GM12878 (cell line): ENCODE data around the gene ABHD14A. TPM values are rescaled to one million over a fixed set of nuclear protein-coding genes. Genes with fewer than 3 reads are reported as not detected.

Experiments used
- ATAC-seq: fragments of 200-7000 bp; cut with Tn5 transposase; 3 replicates; pipeline ENCODE4 v1.9.1; 2020; ENCODE audit warnings: mild to moderate bottlenecking, moderate library complexity
- BruUV-seq: library from RNA; stranded (reverse); fragments of 400-500 nt; replicated peaks from 2 replicates; lab custom pipeline; 2021; lab: Mats Ljungman, UMichigan
- CTCF ChIA-PET: fragments of 300-600 bp; sonication (Branson Sonifier 250); formaldehyde crosslinking; extraction: SDS; loops from one replicate; lab custom pipeline; 2021; ENCODE audit warnings: inconsistent platforms; lab: Yijun Ruan, JAX
- POLR2A ChIA-PET: fragments of 350-600 bp; formaldehyde crosslinking; extraction: SDS; loops from one replicate; lab custom pipeline; 2021; ENCODE audit warnings: inconsistent platforms; lab: Charles Lee
- RAD21 ChIA-PET: fragments of 300-600 bp; sonication (Branson Sonifier 250); formaldehyde crosslinking; loops from one replicate; lab custom pipeline; 2023; ENCODE audit warnings: antibody characterized with exemption; ENCODE audit not compliant: unreplicated experiment; lab: Charles Lee
- SMC1A ChIA-PET: fragments of 300-600 bp; sonication (Branson Sonifier 250); formaldehyde crosslinking; loops from one replicate; lab custom pipeline; 2023; ENCODE audit not compliant: unreplicated experiment, uncharacterized antibody; lab: Charles Lee
- DNase-seq: peaks from one replicate; pipeline ENCODE4 v3.0.0-alpha.2; 2011; ENCODE audit warnings: low read depth, low spot score
- FAIRE-seq: peaks from 3 replicates; lab custom pipeline; 2011; peaks lifted over from hg19 to GRCh38; lab: Jason Lieb, UNC
- H2AFZ ChIP-seq: 2 replicates; pipeline ENCODE4 v1.6.0; 2011; ENCODE audit warnings: low read depth, low read length, control low read depth; ENCODE audit not compliant: control insufficient read depth
- H3K27ac ChIP-seq: 2 replicates; pipeline ENCODE4 v1.5.1; 2011; ENCODE audit warnings: control low read depth; ENCODE audit not compliant: control insufficient read depth, insufficient read depth
- H3K27me3 ChIP-seq, 2 experiments: replicated peaks in 1 of 2; 2 replicates each; pipeline versions ENCODE4 v1.6.0 to v1.6.1; 2011; ENCODE audit warnings: low read length in 1 of 2; ENCODE audit not compliant: control insufficient read depth in 2 of 2, insufficient read depth in 2 of 2
- H3K36me3 ChIP-seq, 2 experiments: 2 replicates each; pipeline ENCODE4 v1.5.1; 2011; ENCODE audit warnings: low read length in 1 of 2; ENCODE audit not compliant: control insufficient read depth in 2 of 2, insufficient read depth in 2 of 2
- H3K4me1 ChIP-seq: 2 replicates; pipeline ENCODE4 v1.6.1; 2011; ENCODE audit warnings: mild to moderate bottlenecking, low read length, moderate library complexity, mixed read lengths; ENCODE audit not compliant: control insufficient read depth, insufficient read depth
- H3K4me2 ChIP-seq: 2 replicates; pipeline ENCODE4 v1.6.0; 2011; ENCODE audit warnings: control low read depth; ENCODE audit not compliant: control insufficient read depth, insufficient read depth
- H3K4me3 ChIP-seq: fragments of 200-600 bp; sonication (generic); 2 replicates; pipeline ENCODE4 v1.5.1; 2016
- H3K79me2 ChIP-seq: 2 replicates; pipeline ENCODE4 v1.6.0; 2011; ENCODE audit warnings: low read length; ENCODE audit not compliant: control insufficient read depth, insufficient read depth
- H3K9ac ChIP-seq: 2 replicates; pipeline ENCODE4 v1.8.0; 2011; ENCODE audit warnings: low read length, control low read depth, mixed read lengths; ENCODE audit not compliant: control insufficient read depth, insufficient read depth
- H3K9me3 ChIP-seq: replicated peaks from 3 replicates; pipeline ENCODE4 v1.5.1; 2011; ENCODE audit warnings: mild to moderate bottlenecking, low read length; ENCODE audit not compliant: control insufficient read depth, insufficient read depth
- H4K20me1 ChIP-seq: 2 replicates; pipeline ENCODE4 v1.6.0; 2011; ENCODE audit not compliant: control insufficient read depth, insufficient read depth
- CEBPB ChIP-seq, 2 experiments: fragments of 150-350 bp in 1 of 2; IDR thresholded peaks; 2 replicates each; pipeline ENCODE4 v1.6.1; 2012 to 2014; ENCODE audit warnings: low read depth in 2 of 2, low read length in 2 of 2, borderline replicate concordance in 1 of 2, inconsistent platforms in 1 of 2
- GABPA ChIP-seq: IDR thresholded peaks from 2 replicates; pipeline ENCODE4 v1.6.1; 2014; ENCODE audit warnings: antibody characterized with exemption, low read depth, mild to moderate bottlenecking, inconsistent platforms
- HDAC2 ChIP-seq: fragments of 200-600 bp; sonication (generic); IDR thresholded peaks from 2 replicates; pipeline ENCODE4 v1.6.1; 2017
- HDGF ChIP-seq: fragments of 450-650 bp; IDR thresholded peaks from 2 replicates; pipeline ENCODE4 v1.6.1; 2016; ENCODE audit warnings: antibody characterized with exemption
- JUND ChIP-seq: IDR thresholded peaks from 2 replicates; pipeline ENCODE4 v1.6.1; 2012; ENCODE audit warnings: low read depth, mild to moderate bottlenecking, low read length, improper control_type of control experiment, moderate library complexity
- LARP7 ChIP-seq: fragments of 450-650 bp; IDR thresholded peaks from 2 replicates; pipeline ENCODE4 v1.6.1; 2017; ENCODE audit warnings: mild to moderate bottlenecking
- MTA2 ChIP-seq: fragments of 450-650 bp; IDR thresholded peaks from 2 replicates; pipeline ENCODE4 v1.6.1; 2016; ENCODE audit warnings: low read depth, mild to moderate bottlenecking, moderate library complexity
- PBX3 ChIP-seq: IDR thresholded peaks from 2 replicates; pipeline ENCODE4 v1.6.1; 2011; ENCODE audit warnings: mild to moderate bottlenecking, low read depth, low read length, moderate library complexity; ENCODE audit not compliant: insufficient replicate concordance
- POU2F2 ChIP-seq: IDR thresholded peaks from 3 replicates; pipeline ENCODE4 v1.6.1; 2011; ENCODE audit warnings: low read depth, mild to moderate bottlenecking, low read length, borderline replicate concordance
- SRF ChIP-seq, 2 experiments: IDR thresholded peaks; 2 replicates each; pipeline ENCODE4 v1.6.1; 2011; ENCODE audit warnings: low read depth in 2 of 2, low read length in 2 of 2, mild to moderate bottlenecking in 1 of 2, moderate library complexity in 1 of 2
- WRNIP1 ChIP-seq: IDR thresholded peaks from 2 replicates; pipeline ENCODE4 v1.6.1; 2011; ENCODE audit warnings: low read depth, low read length, improper control_type of control experiment, borderline replicate concordance
- ZNF207 ChIP-seq: fragments of 450-650 bp; IDR thresholded peaks from 2 replicates; pipeline ENCODE4 v1.6.1; 2014; ENCODE audit warnings: antibody characterized with exemption, mild to moderate bottlenecking, borderline replicate concordance
- WGBS: methylation state at CpG from one replicate; pipeline ENCODE4 v1.1.6; 2016; ENCODE audit warnings: low lambda C conversion rate; ENCODE audit not compliant: insufficient replicate concordance, insufficient coverage; ENCODE audit errors: missing lambda C conversion rate; 5-methylcytosine and 5-hydroxymethylcytosine counted together
- in situ Hi-C: fragments of 300-500 bp; cut with MboI; formaldehyde crosslinking; loops from 9 replicates; pipeline ENCODE4 v1.14.3; 2018; ENCODE audit warnings: mixed read lengths
- intact Hi-C: fragments of 100-400 bp; cut with micrococcal nuclease; formaldehyde crosslinking; loops from one replicate; pipeline ENCODE4 v1.14.2; 2022; ENCODE audit not compliant: unreplicated experiment
- polyA plus RNA-seq, 11 experiments: library from polyadenylated mRNA; depleted of rRNA in 4 of 11; unstranded in 6 of 11; stranded (reverse) in 5 of 11; fragments of >200 nt; fragmentation: Nextera tagmentation in 4 of 11; fragmentation: Illumina TruSeq in 1 of 11; extraction: Ambion mirVana in 4 of 11; extraction: Trizol in 1 of 11; gene quantifications; 1 replicate in 1 of 11; 2 replicates in 10 of 11; pipeline versions ENCODE4 v1.2.1 to v1.2.3, GENCODE V29; 2011 to 2016; ENCODE audit warnings: inconsistent platforms in 2 of 11, missing spikeins in 2 of 11, low read depth in 1 of 11
- total RNA-seq, 4 experiments: library from RNA; depleted of rRNA in 3 of 4; stranded (reverse); fragments of >200 nt in 3 of 4; fragmentation: Illumina TruSeq in 1 of 4; extraction: Trizol in 1 of 4; gene quantifications; 2 replicates each; pipeline versions ENCODE4 v1.2.1 to v1.2.3, GENCODE V29; 2013 to 2021
- TF ChIP-seq, protein P1 (sequence below): fragments of 450-650 bp; IDR thresholded peaks from 2 replicates; pipeline ENCODE4 v1.6.1; 2016; ENCODE audit warnings: mild to moderate bottlenecking

ABHD14A gene
- total and polyA plus RNA-seq, 10 of the 15 experiments (the other 5 are each of a cell fraction or from before 2014, with no cell fraction given) = 1.2 to 27.0 (median 7.9) TPM

- H3K36me3 ChIP-seq = no peaks in the 10 kb centered on the region
- ATAC-seq (peak; percentile 72), DNase-seq (no peak), FAIRE-seq (no peak)
- no peak for TF ChIP-seq JUND
- TF ChIP-seq SRF (IDR thresholded peaks at IDR 0.05; ENCODE audit: low read depth in 2 of 2, low read length in 2 of 2) = no peak
- peak; percentile 28; the same call in 1 of the 2 replicates for TF ChIP-seq LARP7
- 0 out of 2 replicates have a peak, but pooled peaks have one; percentile 33 for TF ChIP-seq HDGF
- intact Hi-C loops (no loop called here), in situ Hi-C loops (no loop called here)
- no peaks in the 10 kb centered on the region for H4K20me1 ChIP-seq
- peak overlapping the region; percentile 22 for H2AFZ ChIP-seq
- ChIA-PET POLR2A (interaction anchor here (1.0 kb wide), 1 partner anchor 69 kb away, joined by 3 read pairs; no protein-coding TSS in a partner anchor), SMC1A (no interaction called here), RAD21 (no interaction called here), CTCF (interaction anchor here (1.2 kb wide), 1 partner anchor 25 kb away, joined by 4 read pairs; the partner anchor contains the start of genes PARP3 and RRP9)
- peak overlapping the region; percentile 3; the same call in 1 of the 2 replicates for H3K9ac ChIP-seq
- H3K9me3 ChIP-seq = no peaks in the 10 kb centered on the region
- H3K27ac ChIP-seq = no peak overlapping the region
- H3K4me3 ChIP-seq = peak overlapping the region; percentile 61; the same call in 1 of the 2 replicates
- H3K79me2 ChIP-seq = no peaks in the 10 kb centered on the region
- H3K4me1 ChIP-seq = peaks cover 6% of the 10 kb centered on the region; the same call in 1 of the 2 replicates
- 11% methylated on average over 20 of the region's 33 CpGs for WGBS
- H3K4me2 ChIP-seq = peak overlapping the region; percentile 85
- no TSS peak for BruUV-seq
- no peaks in the 10 kb centered on the region; a peak in 2 of 4 replicates for H3K27me3 ChIP-seq
Measured at GRCh38 chr3:51966922-51967383, 7.9 kb upstream of the ABHD14A start.

GRCh38 chr3:51967384-51968169 lies 7.3 kb upstream of the ABHD14A start, which contains the start of gene PCBP4:
TSS of gene PCBP4 (minus strand) at chr3:51967454. CDS start at chr3:51961240, 6,214 bp downstream.
- Histone ChIP-seq H2AFZ (peak within 1 kb of the TSS; percentile 42), H4K20me1 (no peaks in the 10 kb centered on the region), H3K4me1 (peaks cover 6% of the 10 kb centered on the region; the same call in 1 of the 2 replicates), H3K9me3 (no peaks in the 10 kb centered on the region), H3K4me3 (peak within 1 kb of the TSS; percentile 82), H3K36me3 (no peaks in the 10 kb centered on the region), H3K27ac (no peak within 1 kb of the TSS), H3K79me2 (no peaks in the 10 kb centered on the region), H3K4me2 (peak within 1 kb of the TSS; percentile 85), H3K9ac (peak within 1 kb of the TSS; percentile 61; the same call in 1 of the 2 replicates), H3K27me3 (no peaks in the 10 kb centered on the region; a peak in 1 of 4 replicates)
- BruUV-seq = no TSS peak
- FAIRE-seq (no peak), ATAC-seq (peak; percentile 68), DNase-seq (no peak)
- ChIA-PET RAD21 (interaction anchor here (0.9 to 2.1 kb wide), 2 partner anchors 15 to 25 kb away, joined by 4 to 10 read pairs; partner anchors contain the start of genes ACY1 and PARP3), SMC1A (interaction anchor here (0.6 kb wide), 1 partner anchor 285 kb away, joined by 3 read pairs; no protein-coding TSS in a partner anchor), CTCF (interaction anchor here (0.6 to 1.4 kb wide), 3 partner anchors 15 to 26 kb away, joined by 3 to 4 read pairs (median 4); partner anchors contain the start of genes ACY1, PARP3 and RRP9), POLR2A (interaction anchor here (0.7 to 1.0 kb wide), 3 partner anchors 19 to 69 kb away, joined by 3 to 5 read pairs (median 3); no protein-coding TSS in a partner anchor)
- intact Hi-C loops (no loop called here), in situ Hi-C loops (no loop called here)
- under 1% methylated on average over 21 of the region's 90 CpGs for whole genome bisulfite sequencing
- TF ChIP-seq HDAC2 = no peak
- TF ChIP-seq POU2F2 = no peak
- no peak for TF ChIP-seq CEBPB (IDR thresholded peaks at IDR 0.05; ENCODE audit: borderline replicate concordance in 1 of 2, low read depth in 2 of 2, low read length in 2 of 2)
- no peak for TF ChIP-seq PBX3
- TF ChIP-seq MTA2 = no peak
- TF ChIP-seq, protein P1, sequence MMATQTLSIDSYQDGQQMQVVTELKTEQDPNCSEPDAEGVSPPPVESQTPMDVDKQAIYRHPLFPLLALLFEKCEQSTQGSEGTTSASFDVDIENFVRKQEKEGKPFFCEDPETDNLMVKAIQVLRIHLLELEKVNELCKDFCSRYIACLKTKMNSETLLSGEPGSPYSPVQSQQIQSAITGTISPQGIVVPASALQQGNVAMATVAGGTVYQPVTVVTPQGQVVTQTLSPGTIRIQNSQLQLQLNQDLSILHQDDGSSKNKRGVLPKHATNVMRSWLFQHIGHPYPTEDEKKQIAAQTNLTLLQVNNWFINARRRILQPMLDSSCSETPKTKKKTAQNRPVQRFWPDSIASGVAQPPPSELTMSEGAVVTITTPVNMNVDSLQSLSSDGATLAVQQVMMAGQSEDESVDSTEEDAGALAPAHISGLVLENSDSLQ = no peak
- no peak for TF ChIP-seq WRNIP1
- TF ChIP-seq ZNF207 = no peak
- TF ChIP-seq GABPA = no peak
